Suprapubic skin (tissue), 3 donors: ENCODE results near the gene PSMC3.

Experiments used
- POLR2A ChIP-seq, 2 donors: fragments of 450-650 bp; IDR thresholded peaks; one replicate each; pipeline ENCODE4 v1.6.1; 2017; ENCODE audit warnings: antibody characterized with exemption in 2 of 2, mild to moderate bottlenecking in 2 of 2, moderate library complexity in 2 of 2
- TF ChIP-seq, protein P1 (sequence below), 2 donors: fragments of 200-600 bp in 1 of 2; fragments of 450-650 bp in 1 of 2; sonication (generic) in 1 of 2; IDR thresholded peaks; one replicate each; pipeline ENCODE4 v1.5.1; 2016 to 2019; ENCODE audit warnings: antibody characterized with exemption in 2 of 2, mild to moderate bottlenecking in 1 of 2, moderate library complexity in 1 of 2

DNA sequence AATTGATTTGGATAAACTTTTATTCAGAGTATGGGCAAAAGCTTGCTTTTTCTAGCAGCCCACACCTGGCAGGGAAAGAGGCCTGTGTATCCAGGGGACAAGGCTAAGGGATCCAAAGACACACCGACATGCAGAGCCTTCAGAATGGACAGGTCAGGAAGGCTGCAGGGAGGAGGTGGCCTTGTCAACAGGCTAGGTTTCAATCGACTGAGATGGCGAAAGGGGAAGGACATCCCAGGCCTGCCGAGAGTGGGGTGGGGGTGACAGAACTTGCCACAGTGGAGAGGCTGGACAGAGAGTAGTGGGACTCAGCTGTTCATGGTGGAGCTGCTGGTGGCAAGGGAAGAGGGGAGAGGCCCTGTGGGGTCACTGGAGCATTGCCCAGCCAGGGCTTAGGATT lies 23.1 kb downstream of the PSMC3 start:
- TF ChIP-seq, protein P1, sequence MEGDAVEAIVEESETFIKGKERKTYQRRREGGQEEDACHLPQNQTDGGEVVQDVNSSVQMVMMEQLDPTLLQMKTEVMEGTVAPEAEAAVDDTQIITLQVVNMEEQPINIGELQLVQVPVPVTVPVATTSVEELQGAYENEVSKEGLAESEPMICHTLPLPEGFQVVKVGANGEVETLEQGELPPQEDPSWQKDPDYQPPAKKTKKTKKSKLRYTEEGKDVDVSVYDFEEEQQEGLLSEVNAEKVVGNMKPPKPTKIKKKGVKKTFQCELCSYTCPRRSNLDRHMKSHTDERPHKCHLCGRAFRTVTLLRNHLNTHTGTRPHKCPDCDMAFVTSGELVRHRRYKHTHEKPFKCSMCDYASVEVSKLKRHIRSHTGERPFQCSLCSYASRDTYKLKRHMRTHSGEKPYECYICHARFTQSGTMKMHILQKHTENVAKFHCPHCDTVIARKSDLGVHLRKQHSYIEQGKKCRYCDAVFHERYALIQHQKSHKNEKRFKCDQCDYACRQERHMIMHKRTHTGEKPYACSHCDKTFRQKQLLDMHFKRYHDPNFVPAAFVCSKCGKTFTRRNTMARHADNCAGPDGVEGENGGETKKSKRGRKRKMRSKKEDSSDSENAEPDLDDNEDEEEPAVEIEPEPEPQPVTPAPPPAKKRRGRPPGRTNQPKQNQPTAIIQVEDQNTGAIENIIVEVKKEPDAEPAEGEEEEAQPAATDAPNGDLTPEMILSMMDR (IDR thresholded peaks at IDR 0.05), result no peak
- TF ChIP-seq POLR2A (IDR thresholded peaks at IDR 0.05), result no peak
